SW480 (cell line): ENCODE data around the gene HBE1.
"Not testable (repeated sequence)": the region's sequence is repeated elsewhere in the genome, so short reads cannot be mapped to it uniquely, and the experiment has no call there.

Experiments
- DNase-seq: peaks from one replicate; pipeline ENCODE4 v3.0.0-alpha.2; 2016; ENCODE audit warnings: low spot score

Gene HBE1

GRCh38 chr11:5269715-5270147 lies at the start of gene HBE1:
TSS of gene HBE1 (minus strand) at chr11:5269945. CDS start at chr11:5269890, 55 bp downstream.
- no peak for DNase-seq

- peak; percentile 14 for DNase-seq
These were observed 47.5 kb upstream of the HBE1 start for GRCh38 chr11:5317292-5317691.

GRCh38 chr11:5313326-5314023 lies 43.7 kb upstream of the HBE1 start:
- not testable (repeated sequence) for DNase-seq

DNA sequence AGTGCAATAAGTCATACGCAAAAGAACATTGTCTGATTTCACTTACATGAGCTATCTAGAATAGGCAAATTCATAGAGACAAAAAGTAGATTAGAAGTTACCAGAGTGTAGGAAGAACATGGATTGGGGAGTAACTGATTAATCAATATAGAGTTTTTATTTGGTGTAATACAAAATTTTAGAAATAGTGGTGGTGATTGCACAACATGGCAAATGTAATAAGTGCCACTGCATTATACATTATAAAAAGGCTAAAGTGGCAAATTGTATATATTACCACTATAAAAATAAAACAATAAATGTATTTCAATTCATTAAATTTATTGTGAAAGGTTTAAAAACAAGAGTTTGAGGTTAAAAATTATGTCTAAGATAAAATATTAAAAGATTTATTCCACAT lies 40.7 kb upstream of the HBE1 start:
- DNase-seq, result no peak

- no peak for DNase-seq
These were observed 37.7 kb upstream of the HBE1 start for GRCh38 chr11:5307256-5308019.

DNA sequence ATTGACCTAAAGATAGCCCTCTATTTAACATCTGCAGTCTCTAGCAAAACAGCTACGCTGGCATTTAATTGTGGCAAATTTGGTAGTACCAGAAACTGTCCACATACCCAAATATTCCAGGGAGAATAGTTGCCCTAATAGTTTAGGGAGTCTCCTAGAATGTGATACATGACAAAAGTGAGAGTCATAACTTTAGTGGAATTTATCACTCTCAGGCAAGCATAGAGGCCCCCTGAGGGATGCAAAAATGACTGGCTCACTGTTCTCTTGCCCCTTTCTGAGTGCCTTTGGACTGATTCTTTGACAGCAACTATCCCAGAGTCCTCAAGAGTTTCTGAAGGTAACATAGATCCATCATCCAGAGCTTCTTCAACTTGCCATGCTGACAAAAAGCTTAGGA lies 34.3 kb upstream of the HBE1 start:
- no peak for DNase-seq

DNA sequence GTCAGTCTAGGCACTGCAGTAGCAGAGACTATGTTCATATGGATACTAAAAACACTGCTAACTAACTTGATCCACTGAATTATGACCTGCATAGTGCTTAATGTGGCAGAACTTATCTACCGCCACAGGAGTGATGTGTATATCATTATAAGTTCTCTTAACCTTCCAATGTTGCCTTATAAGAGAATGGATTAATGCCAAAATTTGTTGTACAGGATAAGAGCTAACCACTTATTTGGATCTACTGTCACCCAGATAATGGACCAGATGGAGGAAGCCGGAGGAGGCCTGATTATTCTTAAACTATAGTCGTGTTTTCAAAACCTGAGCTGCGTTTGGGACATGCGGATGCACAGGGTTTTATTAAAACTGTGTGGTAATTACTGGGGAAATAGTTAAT lies 33.9 kb upstream of the HBE1 start:
- DNase-seq, result no peak

- no peak for DNase-seq
These were observed 32.1 kb upstream of the HBE1 start, which contains the start of gene OR51B4 for GRCh38 chr11:5301846-5302245. TSS of gene OR51B4 (minus strand) at chr11:5301946. CDS start at chr11:5301946, 0 bp downstream.

DNA sequence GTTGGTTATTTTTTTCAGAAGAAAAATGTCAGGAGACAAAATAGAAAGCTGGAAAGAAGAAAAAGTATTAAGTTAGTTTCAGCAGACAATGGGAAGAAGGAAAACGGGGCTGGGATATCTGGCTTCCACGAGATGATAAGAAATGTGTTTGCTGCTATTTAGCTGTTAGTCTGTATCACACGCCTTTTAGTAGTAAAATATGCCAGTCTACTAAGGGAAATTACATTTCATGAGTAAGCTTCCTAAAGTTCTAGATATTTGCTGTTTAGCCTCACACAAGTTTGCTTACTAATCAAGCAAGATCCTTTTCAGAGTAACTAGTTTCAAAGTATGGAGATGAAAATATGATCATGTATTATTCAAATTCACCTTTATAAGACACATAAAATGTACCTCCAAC lies 30.5 kb upstream of the HBE1 start:
- no peak for DNase-seq

- DNase-seq, result no peak
These were observed 28.7 kb upstream of the HBE1 start for GRCh38 chr11:5298451-5298850.

DNA sequence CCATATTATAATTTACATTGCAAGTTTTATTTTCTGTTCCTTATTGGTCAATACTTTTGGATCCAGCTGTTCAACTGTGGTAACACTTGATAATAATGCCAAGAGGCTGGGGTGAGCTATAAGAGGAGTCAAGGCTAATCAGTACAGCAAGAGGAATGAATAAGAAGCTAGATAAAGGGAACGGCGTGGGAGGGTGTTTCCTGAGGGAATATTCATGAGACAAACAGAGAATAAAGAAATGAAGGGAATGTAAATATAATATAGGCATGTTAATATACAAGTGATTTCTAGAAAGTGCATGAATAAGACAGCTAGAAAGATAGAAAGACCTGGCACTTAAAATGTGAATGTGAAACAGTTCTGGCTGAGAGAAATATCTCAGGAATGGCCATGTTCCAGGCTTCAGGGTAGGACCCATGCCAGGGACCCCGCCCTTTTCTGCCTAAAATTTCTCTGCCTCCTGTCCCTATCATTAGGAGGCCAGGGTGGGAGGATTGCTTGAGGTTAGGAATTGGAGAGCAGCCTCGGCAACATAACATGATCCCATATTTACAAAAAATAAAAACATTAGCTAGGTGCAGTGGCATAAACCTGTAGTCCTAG lies 28.1 kb upstream of the HBE1 start:
- DNase-seq, result no peak

DNA sequence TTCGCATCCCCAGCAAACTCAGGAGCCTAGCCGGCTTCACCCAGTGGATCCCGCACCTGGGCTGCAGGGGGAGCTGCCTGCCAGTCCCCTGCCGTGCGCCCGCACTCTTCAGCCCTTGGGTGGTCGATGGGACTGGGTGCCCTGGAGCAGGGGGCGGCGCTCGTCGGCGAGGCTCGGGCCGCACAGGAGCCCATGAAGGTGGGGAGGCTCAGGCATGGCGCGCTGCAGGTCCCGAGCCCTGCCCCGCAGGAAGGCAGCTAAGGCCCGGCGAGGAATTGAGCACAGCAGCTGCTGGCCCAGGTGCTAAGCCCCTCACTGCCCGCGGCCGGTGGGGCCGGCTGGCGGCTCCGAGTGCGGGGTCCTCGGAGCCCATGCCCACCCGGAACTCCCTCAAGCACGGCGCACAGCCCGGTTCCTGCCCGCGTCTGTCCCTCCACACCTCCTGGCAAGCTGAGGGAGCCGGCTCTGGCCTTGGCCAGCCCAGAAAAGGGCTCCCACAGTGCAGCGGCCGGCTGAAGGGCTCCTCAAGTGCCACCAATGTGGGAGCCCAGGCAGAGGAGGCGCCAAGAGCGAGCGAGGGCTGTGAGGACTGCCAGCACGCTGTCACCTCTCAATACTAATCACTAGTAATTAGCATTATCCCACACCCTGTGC lies 24.7 kb upstream of the HBE1 start:
- DNase-seq, result not testable (repeated sequence)

DNA sequence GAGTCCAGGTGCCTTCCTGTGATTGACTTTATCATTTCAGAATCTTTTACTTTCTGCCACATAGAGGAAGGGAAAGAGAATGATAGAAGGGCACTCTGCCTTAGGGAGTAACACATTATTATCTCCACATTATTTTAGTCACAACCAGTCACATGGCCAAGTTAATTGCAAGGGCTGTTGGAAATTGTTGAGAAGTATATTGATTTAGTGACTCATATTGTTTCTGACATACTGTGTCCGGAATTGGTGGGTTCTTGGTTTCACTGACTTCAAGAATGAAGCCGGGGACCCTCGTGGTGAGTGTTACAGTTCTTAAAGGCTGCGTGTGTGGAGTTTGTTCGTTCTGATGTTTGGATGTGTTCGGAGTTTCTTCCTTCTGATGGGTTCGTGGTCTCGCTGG lies 23.3 kb upstream of the HBE1 start:
- no peak for DNase-seq

- DNase-seq, result peak; percentile 59
These were observed 21.6 kb upstream of the HBE1 start for GRCh38 chr11:5291207-5291838.

GRCh38 chr11:5290106-5290505 lies 20.4 kb upstream of the HBE1 start:
- DNase-seq, result no peak

- no peak for DNase-seq
These were observed 20.0 kb upstream of the HBE1 start for GRCh38 chr11:5289696-5290095.

GRCh38 chr11:5288906-5289550 lies 19.3 kb upstream of the HBE1 start:
- DNase-seq, result no peak

DNA sequence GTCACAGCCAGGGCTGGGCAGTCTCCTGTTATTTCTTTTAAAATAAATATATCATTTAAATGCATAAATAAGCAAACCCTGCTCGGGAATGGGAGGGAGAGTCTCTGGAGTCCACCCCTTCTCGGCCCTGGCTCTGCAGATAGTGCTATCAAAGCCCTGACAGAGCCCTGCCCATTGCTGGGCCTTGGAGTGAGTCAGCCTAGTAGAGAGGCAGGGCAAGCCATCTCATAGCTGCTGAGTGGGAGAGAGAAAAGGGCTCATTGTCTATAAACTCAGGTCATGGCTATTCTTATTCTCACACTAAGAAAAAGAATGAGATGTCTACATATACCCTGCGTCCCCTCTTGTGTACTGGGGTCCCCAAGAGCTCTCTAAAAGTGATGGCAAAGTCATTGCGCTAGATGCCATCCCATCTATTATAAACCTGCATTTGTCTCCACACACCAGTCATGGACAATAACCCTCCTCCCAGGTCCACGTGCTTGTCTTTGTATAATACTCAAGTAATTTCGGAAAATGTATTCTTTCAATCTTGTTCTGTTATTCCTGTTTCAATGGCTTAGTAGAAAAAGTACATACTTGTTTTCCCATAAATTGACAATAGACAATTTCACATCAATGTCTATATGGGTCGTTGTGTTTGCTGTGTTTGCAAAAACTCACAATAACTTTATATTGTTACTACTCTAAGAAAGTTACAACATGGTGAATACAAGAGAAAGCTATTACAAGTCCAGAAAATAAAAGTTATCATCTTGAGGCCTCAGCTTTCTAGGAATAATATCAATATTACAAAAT lies 18.6 kb upstream of the HBE1 start:
- DNase-seq, result no peak

GRCh38 chr11:5286901-5287300 lies 17.2 kb upstream of the HBE1 start:
- no peak for DNase-seq

DNA sequence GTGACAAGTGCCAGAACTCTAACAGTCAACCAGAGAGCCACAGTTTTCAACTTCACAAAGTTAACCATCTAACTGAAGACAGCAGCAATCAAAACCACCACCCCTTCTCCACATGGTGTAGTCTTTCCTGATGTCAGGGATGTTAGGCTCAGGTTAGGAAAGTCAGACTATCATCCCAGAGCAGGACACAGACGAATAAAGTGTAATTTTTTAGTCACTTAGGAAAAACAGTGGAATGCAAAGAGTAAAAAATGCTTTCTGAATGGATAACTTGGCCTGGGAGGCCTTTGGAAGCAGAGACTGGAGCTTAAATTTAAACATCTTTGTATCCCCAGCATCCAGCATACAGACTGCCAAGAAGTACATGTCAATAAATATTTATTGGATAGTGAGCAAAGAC lies 16.6 kb upstream of the HBE1 start:
- DNase-seq, result no peak
